Central memory CD4-positive, alpha-beta T cell (primary cell): ENCODE data around the gene ZNF225.
"Not testable (repeated sequence)": the region's sequence is repeated elsewhere in the genome, so short reads cannot be mapped to it uniquely, and the experiment has no call there.

ENCODE experiments used
- DNase-seq: peaks from one replicate; pipeline ENCODE4 v3.0.0; 2022
- total RNA-seq, 3 experiments: gene quantifications; one replicate each; lab custom pipeline; 2026; lab: John Stamatoyannopoulos, UW

The ZNF225 gene
- 3.9 to 20.5 (median 9.0) reads per million in 3 experiments for total RNA-seq

- DNase-seq, result peak; percentile 80
Measured at GRCh38 chr19:44113138-44113783, at the start of gene ZNF225. TSS of gene ZNF225 (plus strand) at chr19:44113399. CDS start at chr19:44115828, 2,429 bp downstream.

GRCh38 chr19:44066305-44066704, 46.9 kb upstream of the ZNF225 start:
- no peak for DNase-seq

- DNase-seq, result no peak
Measured at GRCh38 chr19:44069415-44069814, 43.8 kb upstream of the ZNF225 start.

- peak; percentile 82 for DNase-seq
Measured at GRCh38 chr19:44071824-44072542, 41.2 kb upstream of the ZNF225 start, which contains the start of gene ZNF284. TSS of gene ZNF284 (plus strand) at chr19:44072159. CDS start at chr19:44076390, 4,231 bp downstream.

- DNase-seq, result no peak
Measured at GRCh38 chr19:44072543-44073401, 40.4 kb upstream of the ZNF225 start.

- DNase-seq, result no peak
Measured at GRCh38 chr19:44076325-44076724, 36.9 kb upstream of the ZNF225 start.

GRCh38 chr19:44092108-44092507, 21.1 kb upstream of the ZNF225 start:
- DNase-seq, result no peak

- DNase-seq, result peak; percentile 69
Measured at GRCh38 chr19:44093931-44094765, 19.1 kb upstream of the ZNF225 start, which contains the start of gene ZNF224. TSS of gene ZNF224 (plus strand) at chr19:44094361. CDS start at chr19:44097874, 3,513 bp downstream.

- no peak for DNase-seq
Measured at GRCh38 chr19:44107751-44108150, 5.4 kb upstream of the ZNF225 start.

GRCh38 chr19:44109458-44109857, 3.7 kb upstream of the ZNF225 start:
- DNase-seq, result no peak

GRCh38 chr19:44111910-44112463, 1.2 kb upstream of the ZNF225 start:
- DNase-seq, result no peak

GRCh38 chr19:44112802-44113137, 429 bp upstream of the ZNF225 start:
- no peak for DNase-seq

- no peak for DNase-seq
Measured at GRCh38 chr19:44113784-44114390, 688 bp downstream of the ZNF225 start.

- not testable (repeated sequence) for DNase-seq
Measured at GRCh38 chr19:44121162-44121561, 8.0 kb downstream of the ZNF225 start.

- DNase-seq, result no peak
Measured at GRCh38 chr19:44131955-44132354, 18.8 kb downstream of the ZNF225 start.

GRCh38 chr19:44141191-44142058, 28.2 kb downstream of the ZNF225 start, which contains the start of gene ZNF234:
TSS of gene ZNF234 (plus strand) at chr19:44141554. CDS start at chr19:44144633, 3,079 bp downstream.
- peak; percentile 53 for DNase-seq

GRCh38 chr19:44142059-44142433, 28.8 kb downstream of the ZNF225 start:
- no peak for DNase-seq

- no peak for DNase-seq
Measured at GRCh38 chr19:44149776-44150175, 36.6 kb downstream of the ZNF225 start.

GRCh38 chr19:44151491-44151890, 38.3 kb downstream of the ZNF225 start:
- DNase-seq, result no peak

GRCh38 chr19:44156475-44156874, 43.3 kb downstream of the ZNF225 start:
- DNase-seq, result no peak
